ENCODE results near the gene TSPAN15.

Gene TSPAN15

GRCh38 chr10:69490876-69491275, 39.6 kb downstream of the TSPAN15 start:
- Histone ChIP-seq H4K12ac (ENCODE audit: low read depth, low read length) (no peak overlapping the region), H3K9me3 (ENCODE audit: insufficient read depth, low read depth, low read length) (peaks cover 15% of the 10 kb centered on the region), H3K4me2 (ENCODE audit: low read length) (no peak overlapping the region), H3K27ac (ENCODE audit: low read depth, low read length) (no peak overlapping the region), H2BK5ac (ENCODE audit: low read depth, low read length, poor library complexity) (no peak overlapping the region), H4K8ac (ENCODE audit: low read depth, low read length) (no peak overlapping the region), H2AK5ac (ENCODE audit: low read length) (no peak overlapping the region), H3K36me3 (ENCODE audit: control insufficient read depth in 1 of 2, insufficient read depth in 2 of 2, low read length in 2 of 2) (peaks cover under 1 to 6% of the 10 kb centered on the region in 2 experiments), H3K79me1 (ENCODE audit: low read length) (no peaks in the 10 kb centered on the region), H3K18ac (ENCODE audit: low read length) (no peak overlapping the region), H3K4me3 (ENCODE audit: low read depth, low read length) (no peak overlapping the region), H3K23ac (ENCODE audit: low read length) (no peak overlapping the region), H3K4me1 (ENCODE audit: control insufficient read depth in 1 of 2, insufficient read depth in 2 of 2, low read length in 2 of 2) (no peaks in the 10 kb centered on the region), H2BK120ac (ENCODE audit: insufficient read depth, low read length, poor library complexity) (no peak overlapping the region), H3K14ac (ENCODE audit: low read length) (no peak overlapping the region), H4K91ac (ENCODE audit: low read depth, low read length) (no peak overlapping the region), H3K9ac (ENCODE audit: low read length) (no peak overlapping the region), H2AFZ (ENCODE audit: insufficient read depth, low read length, poor library complexity) (no peak overlapping the region), H2BK12ac (ENCODE audit: low read length) (no peak overlapping the region), H3K27me3 (ENCODE audit: insufficient read depth, low read length) (no peaks in the 10 kb centered on the region), H3K4ac (ENCODE audit: low read depth, low read length) (no peak overlapping the region), H3K79me2 (ENCODE audit: control insufficient read depth, insufficient read depth, low read length, poor library complexity) (no peaks in the 10 kb centered on the region)
- DNase-seq = no peak
- WGBS (ENCODE audit: extremely low coverage, insufficient coverage, insufficient read length) = no CpG with 5 or more reads among the region's 10 CpGs

GRCh38 chr10:69491611-69492010, 40.3 kb downstream of the TSPAN15 start:
- Histone ChIP-seq H2BK12ac (ENCODE audit: low read length) (no peak overlapping the region), H3K27me3 (ENCODE audit: insufficient read depth, low read length) (no peaks in the 10 kb centered on the region), H3K4me1 (ENCODE audit: control insufficient read depth in 1 of 2, insufficient read depth in 2 of 2, low read length in 2 of 2) (no peaks in the 10 kb centered on the region), H3K14ac (ENCODE audit: low read length) (no peak overlapping the region), H3K79me1 (ENCODE audit: low read length) (no peaks in the 10 kb centered on the region), H3K36me3 (ENCODE audit: control insufficient read depth in 1 of 2, insufficient read depth in 2 of 2, low read length in 2 of 2) (peaks cover 0 to 3% of the 10 kb centered on the region in 2 experiments), H3K4me2 (ENCODE audit: low read length) (no peak overlapping the region), H3K9me3 (ENCODE audit: insufficient read depth, low read depth, low read length) (peaks cover 14% of the 10 kb centered on the region), H3K4me3 (ENCODE audit: low read depth, low read length) (no peak overlapping the region), H4K91ac (ENCODE audit: low read depth, low read length) (no peak overlapping the region), H2AFZ (ENCODE audit: insufficient read depth, low read length, poor library complexity) (no peak overlapping the region), H3K23ac (ENCODE audit: low read length) (no peak overlapping the region), H2BK120ac (ENCODE audit: insufficient read depth, low read length, poor library complexity) (no peak overlapping the region), H2AK5ac (ENCODE audit: low read length) (no peak overlapping the region), H4K12ac (ENCODE audit: low read depth, low read length) (no peak overlapping the region), H3K27ac (ENCODE audit: low read depth, low read length) (no peak overlapping the region), H3K18ac (ENCODE audit: low read length) (no peak overlapping the region), H4K8ac (ENCODE audit: low read depth, low read length) (no peak overlapping the region), H2BK5ac (ENCODE audit: low read depth, low read length, poor library complexity) (no peak overlapping the region), H3K79me2 (ENCODE audit: control insufficient read depth, insufficient read depth, low read length, poor library complexity) (no peaks in the 10 kb centered on the region), H3K9ac (ENCODE audit: low read length) (no peak overlapping the region), H3K4ac (ENCODE audit: low read depth, low read length) (no peak overlapping the region)
- DNase-seq = no peak
- no CpG with 5 or more reads among the region's 4 CpGs for WGBS (ENCODE audit: extremely low coverage, insufficient coverage, insufficient read length)

- Histone ChIP-seq H3K27me3 (ENCODE audit: insufficient read depth, low read length) (no peaks in the 10 kb centered on the region), H4K12ac (ENCODE audit: low read depth, low read length) (no peak overlapping the region), H3K9me3 (ENCODE audit: insufficient read depth, low read depth, low read length) (peaks cover 14% of the 10 kb centered on the region), H3K79me1 (ENCODE audit: low read length) (no peaks in the 10 kb centered on the region), H4K91ac (ENCODE audit: low read depth, low read length) (no peak overlapping the region), H2BK5ac (ENCODE audit: low read depth, low read length, poor library complexity) (no peak overlapping the region), H2BK12ac (ENCODE audit: low read length) (no peak overlapping the region), H4K8ac (ENCODE audit: low read depth, low read length) (no peak overlapping the region), H3K36me3 (ENCODE audit: control insufficient read depth in 1 of 2, insufficient read depth in 2 of 2, low read length in 2 of 2) (peaks cover 0 to 3% of the 10 kb centered on the region in 2 experiments), H3K79me2 (ENCODE audit: control insufficient read depth, insufficient read depth, low read length, poor library complexity) (no peaks in the 10 kb centered on the region), H3K27ac (ENCODE audit: low read depth, low read length) (no peak overlapping the region), H3K4me2 (ENCODE audit: low read length) (no peak overlapping the region), H3K18ac (ENCODE audit: low read length) (no peak overlapping the region), H2BK120ac (ENCODE audit: insufficient read depth, low read length, poor library complexity) (no peak overlapping the region), H2AK5ac (ENCODE audit: low read length) (no peak overlapping the region), H3K23ac (ENCODE audit: low read length) (no peak overlapping the region), H3K14ac (ENCODE audit: low read length) (no peak overlapping the region), H3K9ac (ENCODE audit: low read length) (no peak overlapping the region), H2AFZ (ENCODE audit: insufficient read depth, low read length, poor library complexity) (no peak overlapping the region), H3K4me1 (ENCODE audit: control insufficient read depth in 1 of 2, insufficient read depth in 2 of 2, low read length in 2 of 2) (no peaks in the 10 kb centered on the region), H3K4ac (ENCODE audit: low read depth, low read length) (no peak overlapping the region), H3K4me3 (ENCODE audit: low read depth, low read length) (no peak overlapping the region)
- no CpG with 5 or more reads among the region's 13 CpGs for WGBS (ENCODE audit: extremely low coverage, insufficient coverage, insufficient read length)
- no peak for DNase-seq
Observed at GRCh38 chr10:69492091-69492745, 41.0 kb downstream of the TSPAN15 start.

- no peak overlapping the region for H2BK12ac ChIP-seq (ENCODE audit: low read length)
- no peak overlapping the region for H3K27ac ChIP-seq (ENCODE audit: low read depth, low read length)
- H3K9ac ChIP-seq (ENCODE audit: low read length) = no peak overlapping the region
- no peak overlapping the region for H2AK5ac ChIP-seq (ENCODE audit: low read length)
- H4K8ac ChIP-seq (ENCODE audit: low read depth, low read length) = no peak overlapping the region
- no peak overlapping the region for H3K23ac ChIP-seq (ENCODE audit: low read length)
- H3K36me3 ChIP-seq (ENCODE audit: control insufficient read depth in 1 of 2, insufficient read depth in 2 of 2, low read length in 2 of 2) = peaks cover 0 to 3% of the 10 kb centered on the region in 2 experiments
- DNase-seq = no peak
- H3K4me2 ChIP-seq (ENCODE audit: low read length) = no peak overlapping the region
- H3K27me3 ChIP-seq (ENCODE audit: insufficient read depth, low read length) = no peaks in the 10 kb centered on the region
- no peak overlapping the region for H4K12ac ChIP-seq (ENCODE audit: low read depth, low read length)
- H2BK120ac ChIP-seq (ENCODE audit: insufficient read depth, low read length, poor library complexity) = no peak overlapping the region
- H2BK5ac ChIP-seq (ENCODE audit: low read depth, low read length, poor library complexity) = no peak overlapping the region
- no peak overlapping the region for H3K14ac ChIP-seq (ENCODE audit: low read length)
- H4K91ac ChIP-seq (ENCODE audit: low read depth, low read length) = no peak overlapping the region
- no peak overlapping the region for H2AFZ ChIP-seq (ENCODE audit: insufficient read depth, low read length, poor library complexity)
- peaks cover 0 to under 1% of the 10 kb centered on the region in 2 experiments for H3K4me1 ChIP-seq (ENCODE audit: control insufficient read depth in 1 of 2, insufficient read depth in 2 of 2, low read length in 2 of 2)
- H3K9me3 ChIP-seq (ENCODE audit: insufficient read depth, low read depth, low read length) = peaks cover 9% of the 10 kb centered on the region
- no peak overlapping the region for H3K4me3 ChIP-seq (ENCODE audit: low read depth, low read length)
- no peak overlapping the region for H3K18ac ChIP-seq (ENCODE audit: low read length)
- H3K79me1 ChIP-seq (ENCODE audit: low read length) = no peaks in the 10 kb centered on the region
- no peaks in the 10 kb centered on the region for H3K79me2 ChIP-seq (ENCODE audit: control insufficient read depth, insufficient read depth, low read length, poor library complexity)
- H3K4ac ChIP-seq (ENCODE audit: low read depth, low read length) = no peak overlapping the region
- no CpG with 5 or more reads among the region's 12 CpGs for WGBS (ENCODE audit: extremely low coverage, insufficient coverage, insufficient read length)
Observed at GRCh38 chr10:69492746-69493462, 41.6 kb downstream of the TSPAN15 start.

Data from trophoblast cell (in vitro differentiated cells and primary cell).